HG03439 (cell line): ENCODE results near the gene CES2.
"Not testable (repeated sequence)": the region's sequence is repeated elsewhere in the genome, so short reads cannot be mapped to it uniquely, and the experiment has no call there.

Experiments used
- ATAC-seq: cut with Tn5 transposase; IDR thresholded peaks from one replicate; pipeline ENCODE4 v1.9.1; 2021; ENCODE audit warnings: mild to moderate bottlenecking, moderate library complexity; ENCODE audit not compliant: unreplicated experiment

Gene CES2

DNA sequence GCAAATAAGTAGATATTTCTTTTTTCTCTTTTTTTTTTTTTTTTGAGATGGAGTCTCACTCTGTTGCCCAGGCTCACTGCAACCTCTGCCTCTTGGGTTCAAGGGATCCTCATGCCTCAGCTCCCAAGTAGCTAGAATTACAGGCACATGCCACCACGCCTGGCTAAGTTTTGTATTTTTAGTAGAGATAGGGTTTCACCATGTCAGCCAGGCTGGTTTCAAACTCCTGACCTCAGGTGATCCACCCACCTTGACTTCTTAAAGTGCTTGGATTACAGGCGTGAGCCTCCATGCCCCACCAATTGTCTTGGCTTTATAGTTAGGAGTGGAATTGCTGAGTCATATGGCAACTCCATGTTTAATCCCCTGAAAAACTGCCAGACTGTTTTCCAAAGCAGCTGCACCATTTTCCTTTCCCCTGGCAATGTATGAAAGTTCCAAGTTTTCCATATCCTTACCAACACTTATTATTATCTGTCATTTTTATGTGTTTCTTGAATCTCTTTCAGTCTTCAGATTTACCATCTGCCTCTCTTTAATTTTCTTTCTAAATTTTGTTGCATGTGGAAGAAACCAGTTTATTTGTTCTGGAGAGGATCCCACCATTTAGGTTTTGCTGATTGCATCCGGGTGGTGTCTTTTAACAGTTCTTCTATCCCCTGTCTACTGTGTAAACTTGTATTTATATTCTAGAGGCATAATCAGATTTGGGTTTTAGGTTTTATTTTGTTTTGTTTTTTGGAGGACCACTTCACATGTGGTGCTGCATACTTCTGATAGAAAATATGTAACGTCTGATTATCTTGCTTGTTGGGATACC is 15.9 kb downstream of the CES2 start:
- no peak for ATAC-seq

DNA sequence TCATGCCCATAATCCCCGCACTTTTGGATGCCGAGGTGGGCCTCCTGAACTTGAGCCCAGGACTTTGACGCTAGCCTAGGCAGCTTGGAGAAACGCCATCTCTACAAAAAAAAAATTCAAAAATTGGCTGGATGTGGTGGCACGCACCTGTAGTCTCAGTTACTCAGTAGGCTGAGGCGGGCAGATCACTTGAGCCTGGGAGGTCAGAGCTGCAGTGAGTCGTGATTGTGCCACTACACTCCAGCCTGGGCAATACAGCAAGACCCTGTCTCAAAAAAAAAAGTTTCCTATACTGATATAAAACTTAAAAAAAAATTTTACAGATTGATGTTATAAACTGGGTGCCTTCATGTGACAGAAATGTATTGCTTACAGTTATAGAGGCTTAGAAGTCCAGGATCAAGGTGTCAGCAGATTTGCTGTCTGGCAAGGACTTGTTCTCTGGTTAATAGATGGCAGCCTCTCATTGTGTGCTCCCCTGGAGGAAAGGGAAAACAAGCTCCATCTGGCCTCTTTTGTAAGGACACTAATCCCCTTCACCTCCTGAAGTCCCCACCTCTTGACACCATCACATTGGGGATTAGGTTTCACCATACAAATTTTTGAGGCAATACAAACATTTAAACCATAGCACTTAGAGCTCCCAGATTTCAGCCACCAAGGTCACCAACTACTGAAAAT is 17.3 kb downstream of the CES2 start:
- no peak for ATAC-seq

DNA sequence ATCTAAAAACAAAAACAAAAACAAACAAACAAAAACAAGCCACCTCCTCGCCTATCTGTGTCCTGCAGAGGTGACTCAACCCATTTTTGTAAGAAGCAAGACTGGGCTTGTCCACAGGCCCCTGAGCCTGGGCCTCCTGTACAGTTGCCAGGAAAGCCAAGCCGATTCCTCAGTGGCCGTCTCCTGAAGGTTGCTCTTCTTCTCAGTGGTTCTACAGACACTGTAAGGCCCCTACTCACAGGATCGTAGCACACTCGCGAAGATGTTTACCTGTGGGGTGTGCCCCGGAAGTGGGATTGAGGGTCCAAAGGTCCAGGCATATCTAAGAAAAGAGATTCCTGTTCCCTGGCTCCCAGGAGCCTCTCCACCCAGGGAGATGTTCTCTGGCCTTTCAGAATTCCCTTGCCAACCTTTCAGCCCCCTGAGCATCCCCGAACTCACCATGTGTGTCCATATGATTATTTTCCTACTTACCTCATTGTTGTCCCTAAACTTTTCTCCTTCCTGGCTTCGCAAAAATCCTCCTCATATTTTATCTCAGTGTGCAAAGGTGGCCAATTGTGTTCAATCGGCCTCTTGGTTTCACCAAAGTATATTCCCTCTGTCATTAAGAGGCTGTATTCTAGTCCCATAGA is 18.3 kb downstream of the CES2 start:
- ATAC-seq: no peak

GRCh38 chr16:66954097-66954659 is 18.9 kb downstream of the CES2 start:
- ATAC-seq: no peak

DNA sequence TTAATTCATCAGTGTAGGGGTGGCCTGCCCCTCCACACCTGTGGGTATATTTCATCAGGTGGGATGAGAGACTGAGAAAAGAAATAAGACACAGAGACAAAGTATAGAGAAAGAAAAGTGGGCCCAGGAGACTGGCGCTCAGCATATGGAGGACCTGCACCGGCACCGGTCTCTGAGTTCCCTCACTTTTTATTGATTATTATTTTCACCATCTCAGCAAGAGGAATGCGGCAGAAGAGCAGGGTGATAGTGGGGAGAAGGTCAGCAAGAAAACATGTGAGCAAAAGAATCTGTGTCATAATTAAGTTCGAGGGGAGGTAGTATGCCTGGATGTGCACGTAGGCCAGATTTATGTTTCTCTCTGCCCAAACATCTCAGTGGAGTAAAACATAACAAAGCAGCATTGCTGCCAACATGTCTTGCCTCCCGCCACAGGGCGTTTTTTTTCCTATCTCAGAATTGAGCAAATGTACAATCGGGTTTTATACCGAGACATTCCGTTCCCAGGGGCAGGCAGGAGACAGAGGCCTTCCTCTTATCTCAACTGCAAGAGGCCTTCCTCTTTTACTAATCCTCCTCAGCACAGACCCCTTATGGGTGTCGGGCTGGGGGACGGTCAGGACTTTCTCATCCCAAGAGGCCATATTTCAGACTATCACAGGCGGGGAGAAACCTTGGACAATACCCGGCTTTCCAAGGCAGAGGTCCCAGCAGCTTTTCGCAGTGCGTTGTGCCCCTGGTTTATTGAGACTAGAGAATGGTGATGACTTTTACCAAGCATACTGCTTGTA is 20.2 kb downstream of the CES2 start:
- not testable (repeated sequence) for ATAC-seq

GRCh38 chr16:66956154-66956457 is 20.8 kb downstream of the CES2 start:
- ATAC-seq: not testable (repeated sequence)

DNA sequence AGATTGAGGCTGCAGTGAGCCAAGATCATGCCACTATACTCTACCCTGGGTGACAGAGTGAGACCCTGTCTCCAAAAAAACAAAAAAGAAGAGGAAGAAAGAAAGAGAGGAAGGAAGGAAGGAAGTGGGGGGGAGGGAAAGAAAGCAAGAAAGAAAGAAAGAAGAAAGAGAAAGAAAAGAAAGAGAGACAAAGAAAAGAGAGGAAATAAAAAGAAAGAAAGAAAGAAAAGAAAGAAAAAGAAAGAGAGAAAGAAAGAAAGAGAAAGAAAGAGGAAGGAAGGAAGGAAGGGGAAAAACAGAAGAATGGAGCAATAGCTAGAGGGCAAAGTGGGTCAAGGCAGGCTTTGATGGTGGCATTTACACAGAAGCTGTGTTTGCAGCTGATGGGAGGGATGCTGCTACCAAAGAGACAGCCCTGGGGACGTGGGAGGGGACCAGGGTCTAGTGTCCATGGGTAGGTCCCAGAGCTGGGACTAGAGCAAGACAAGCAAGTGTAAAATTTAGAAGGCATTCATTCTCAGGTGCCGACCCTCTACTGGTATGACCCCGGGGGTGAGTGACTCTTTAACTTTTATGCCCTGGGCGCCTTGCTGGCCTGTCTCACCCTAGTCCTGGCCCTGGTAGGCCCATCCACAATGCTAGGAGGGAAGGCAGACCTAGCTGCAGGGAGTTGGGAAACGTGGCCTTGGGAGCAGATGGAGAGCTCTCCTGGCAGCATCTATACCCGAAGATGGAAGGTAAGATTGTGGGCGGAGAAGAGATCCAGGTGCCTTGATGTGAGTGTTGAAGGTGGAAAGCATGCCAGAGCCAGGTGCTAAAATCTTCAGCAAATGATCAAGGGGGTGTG is 23.8 kb downstream of the CES2 start:
- ATAC-seq: no peak

DNA sequence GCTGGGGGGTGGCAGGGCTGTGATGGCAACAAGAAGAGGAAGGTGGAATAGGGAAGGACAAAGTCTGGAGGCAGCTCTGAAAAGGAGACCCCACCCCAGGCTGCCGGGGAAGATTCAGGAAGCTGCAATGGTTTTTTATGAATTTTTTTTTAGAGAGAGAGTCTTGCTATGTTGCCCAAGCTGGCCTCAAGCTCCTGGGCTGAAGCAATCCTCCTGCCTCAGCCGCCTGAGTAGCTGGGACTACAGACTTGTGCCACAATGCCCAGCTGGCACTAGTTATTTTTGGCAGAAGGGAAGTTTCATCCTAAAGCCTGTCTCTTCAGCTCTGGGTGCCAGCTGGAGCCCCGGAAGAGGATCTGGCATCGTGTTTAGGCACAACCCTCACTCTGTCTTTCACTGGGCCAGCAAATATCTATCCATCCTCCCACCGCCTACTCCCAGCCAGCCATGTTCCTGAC is 24.4 kb downstream of the CES2 start:
- ATAC-seq: no peak

DNA sequence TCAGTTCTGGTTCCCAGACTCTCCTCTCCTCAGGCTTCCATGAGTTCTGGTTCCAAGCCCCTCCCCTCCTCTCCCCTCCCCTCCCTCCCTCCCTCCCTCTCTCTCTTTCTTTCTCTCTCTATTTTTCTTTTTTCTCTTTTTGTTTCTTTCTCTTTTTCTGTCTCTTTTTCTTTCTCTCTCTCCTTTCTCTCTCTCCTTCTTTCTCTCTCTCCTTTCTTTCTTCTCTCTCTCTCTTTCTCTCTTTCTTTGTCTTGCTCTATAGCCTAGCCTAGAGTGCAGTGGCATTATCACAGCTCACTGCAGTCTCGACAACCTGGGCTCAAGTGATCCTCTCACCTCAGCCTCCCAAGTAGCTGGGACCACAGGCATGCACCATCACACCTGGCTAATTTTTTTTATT is 25.0 kb downstream of the CES2 start:
- no peak for ATAC-seq

- ATAC-seq: peak; percentile 75
Measured at GRCh38 chr16:66961065-66961744, 25.9 kb downstream of the CES2 start, which contains the start of gene CES3. TSS of gene CES3 (plus strand) at chr16:66961266. CDS start at chr16:66961308, 42 bp downstream.

GRCh38 chr16:66961914-66962313 is 26.6 kb downstream of the CES2 start:
- ATAC-seq: no peak

GRCh38 chr16:66964049-66964448 is 28.7 kb downstream of the CES2 start:
- no peak for ATAC-seq

DNA sequence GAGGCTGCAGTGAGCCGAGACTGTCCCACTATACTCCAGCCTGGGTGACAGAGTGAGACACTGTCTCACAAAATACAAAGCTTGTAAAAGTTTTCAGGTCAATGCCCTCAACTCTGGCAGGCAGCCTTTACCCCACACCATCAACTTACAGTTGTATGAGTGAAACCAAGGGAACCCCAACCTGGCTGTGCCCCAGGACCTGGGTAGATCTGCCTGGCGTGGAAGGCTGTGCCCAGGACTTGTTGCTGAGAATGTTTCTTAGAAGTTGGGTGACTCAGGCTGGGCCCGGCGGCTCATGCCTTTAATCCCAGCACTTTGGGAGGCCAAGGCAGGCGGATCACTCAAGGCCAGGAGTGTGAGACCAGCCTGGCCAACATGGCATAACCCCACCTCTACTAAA is 33.5 kb downstream of the CES2 start:
- no peak for ATAC-seq

GRCh38 chr16:66970775-66971720 is 35.7 kb downstream of the CES2 start:
- ATAC-seq: no peak

DNA sequence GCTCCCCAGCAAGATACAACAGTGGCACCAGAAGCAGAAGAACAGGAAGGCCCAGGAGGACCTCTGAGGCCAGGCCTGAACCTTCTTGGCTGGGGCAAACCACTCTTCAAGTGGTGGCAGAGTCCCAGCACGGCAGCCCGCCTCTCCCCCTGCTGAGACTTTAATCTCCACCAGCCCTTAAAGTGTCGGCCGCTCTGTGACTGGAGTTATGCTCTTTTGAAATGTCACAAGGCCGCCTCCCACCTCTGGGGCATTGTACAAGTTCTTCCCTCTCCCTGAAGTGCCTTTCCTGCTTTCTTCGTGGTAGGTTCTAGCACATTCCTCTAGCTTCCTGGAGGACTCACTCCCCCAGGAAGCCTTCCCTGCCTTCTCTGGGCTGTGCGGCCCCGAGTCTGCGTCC is 37.7 kb downstream of the CES2 start:
- ATAC-seq: no peak

DNA sequence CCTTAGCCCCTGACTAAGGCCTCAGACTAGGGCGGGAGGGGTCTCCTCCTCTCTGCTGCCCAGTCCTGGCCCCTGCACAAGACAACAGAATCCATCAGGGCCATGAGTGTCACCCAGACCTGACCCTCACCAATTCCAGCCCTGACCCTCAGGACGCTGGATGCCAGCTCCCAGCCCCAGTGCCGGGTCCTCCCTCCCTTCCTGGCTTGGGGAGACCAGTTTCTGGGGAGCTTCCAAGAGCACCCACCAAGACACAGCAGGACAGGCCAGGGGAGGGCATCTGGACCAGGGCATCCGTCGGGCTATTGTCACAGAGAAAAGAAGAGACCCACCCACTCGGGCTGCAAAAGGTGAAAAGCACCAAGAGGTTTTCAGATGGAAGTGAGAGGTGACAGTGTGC is 38.4 kb downstream of the CES2 start:
- no peak for ATAC-seq

DNA sequence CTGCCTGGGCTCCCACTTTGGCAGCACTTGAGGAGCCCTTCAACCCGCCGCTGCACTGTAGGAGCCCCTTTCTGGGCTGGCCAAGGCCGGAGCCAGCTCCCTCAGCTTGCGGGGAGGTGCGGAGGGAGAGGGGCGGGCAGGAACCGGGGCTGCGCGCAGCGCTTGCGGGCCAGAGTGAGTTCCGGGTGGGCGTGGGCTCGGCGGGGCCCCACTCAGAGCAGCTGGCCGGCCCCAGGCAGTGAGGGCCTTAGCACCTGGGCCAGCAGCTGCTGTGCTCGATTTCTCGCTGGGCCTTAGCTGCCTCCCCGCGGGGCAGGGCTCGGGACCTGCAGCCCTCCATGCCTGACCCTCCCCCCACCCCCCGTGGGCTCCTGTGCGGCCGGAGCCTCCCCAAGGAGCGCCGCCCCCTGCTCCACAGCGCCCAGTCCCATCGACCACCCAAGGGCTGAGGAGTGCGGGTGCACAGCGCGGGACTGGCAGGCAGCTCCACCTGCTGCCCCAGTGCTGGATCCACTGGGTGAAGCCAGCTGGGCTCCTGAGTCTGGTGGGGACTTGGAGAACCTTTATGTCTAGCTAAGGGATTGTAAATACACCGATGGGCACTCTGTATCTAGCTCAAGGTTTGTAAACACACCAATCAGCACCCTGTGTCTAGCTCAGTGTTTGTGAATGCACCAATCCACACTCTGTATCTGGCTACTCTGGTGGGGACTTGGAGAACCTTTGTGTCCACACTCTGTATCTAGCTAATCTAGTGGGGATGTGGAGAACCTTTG is 39.0 kb downstream of the CES2 start:
- not testable (repeated sequence) for ATAC-seq

- not testable (repeated sequence) for ATAC-seq
Measured at GRCh38 chr16:66974932-66975246, 39.6 kb downstream of the CES2 start.
